GM10266 (cell line): ENCODE data around the gene PTPRT.

Source experiments
- DNase-seq: peaks from one replicate; pipeline ENCODE4 v3.0.0; 2012; ENCODE audit errors: extremely low spot score
- TF ChIP-seq, protein P1 (sequence below): IDR thresholded peaks from 2 replicates; pipeline ENCODE4 v1.5.1; 2012; ENCODE audit warnings: mild to moderate bottlenecking, low read depth; ENCODE audit not compliant: control insufficient read depth, insufficient read depth; ENCODE audit errors: missing control alignments

The PTPRT gene

DNA sequence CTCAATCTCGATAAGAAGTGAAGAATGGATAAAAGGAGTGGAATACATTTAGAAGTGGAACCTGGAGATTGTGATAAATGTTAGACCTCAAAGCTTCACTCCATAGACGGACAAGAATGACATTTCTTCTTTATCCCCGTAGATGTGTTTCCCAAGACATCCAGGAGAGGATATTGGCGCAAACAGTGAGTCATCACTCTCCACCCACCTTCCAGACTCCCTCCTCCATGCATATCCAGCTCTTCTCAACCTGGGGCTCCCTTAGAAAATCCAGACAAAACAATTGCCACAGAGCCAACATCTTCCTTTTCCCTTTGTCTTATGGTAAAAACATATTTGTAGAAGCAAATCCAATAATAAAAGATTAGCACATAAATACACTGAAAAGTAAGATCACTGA, 586.1 kb downstream of the PTPRT start:
- no peak for DNase-seq
- TF ChIP-seq, protein P1, sequence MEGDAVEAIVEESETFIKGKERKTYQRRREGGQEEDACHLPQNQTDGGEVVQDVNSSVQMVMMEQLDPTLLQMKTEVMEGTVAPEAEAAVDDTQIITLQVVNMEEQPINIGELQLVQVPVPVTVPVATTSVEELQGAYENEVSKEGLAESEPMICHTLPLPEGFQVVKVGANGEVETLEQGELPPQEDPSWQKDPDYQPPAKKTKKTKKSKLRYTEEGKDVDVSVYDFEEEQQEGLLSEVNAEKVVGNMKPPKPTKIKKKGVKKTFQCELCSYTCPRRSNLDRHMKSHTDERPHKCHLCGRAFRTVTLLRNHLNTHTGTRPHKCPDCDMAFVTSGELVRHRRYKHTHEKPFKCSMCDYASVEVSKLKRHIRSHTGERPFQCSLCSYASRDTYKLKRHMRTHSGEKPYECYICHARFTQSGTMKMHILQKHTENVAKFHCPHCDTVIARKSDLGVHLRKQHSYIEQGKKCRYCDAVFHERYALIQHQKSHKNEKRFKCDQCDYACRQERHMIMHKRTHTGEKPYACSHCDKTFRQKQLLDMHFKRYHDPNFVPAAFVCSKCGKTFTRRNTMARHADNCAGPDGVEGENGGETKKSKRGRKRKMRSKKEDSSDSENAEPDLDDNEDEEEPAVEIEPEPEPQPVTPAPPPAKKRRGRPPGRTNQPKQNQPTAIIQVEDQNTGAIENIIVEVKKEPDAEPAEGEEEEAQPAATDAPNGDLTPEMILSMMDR: no peak

DNA sequence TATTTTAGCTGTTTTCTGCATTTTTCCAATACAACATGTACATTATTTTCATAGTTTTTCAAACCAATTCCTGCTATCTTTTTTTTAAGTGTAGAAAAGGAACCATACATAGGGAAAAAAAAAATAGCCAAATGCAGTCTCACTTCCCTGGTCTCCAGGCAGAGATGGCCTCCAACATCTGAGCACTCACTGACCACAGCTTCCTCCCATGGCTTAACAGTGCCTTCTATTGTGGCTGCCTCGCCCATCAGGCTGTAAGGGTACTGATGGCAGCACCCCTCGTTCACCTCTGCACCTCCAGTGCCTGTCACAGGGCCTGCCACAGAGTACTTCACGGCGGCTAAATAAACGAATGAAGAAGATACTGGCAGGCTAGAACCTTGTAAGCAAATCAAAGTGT, 591.1 kb downstream of the PTPRT start:
- TF ChIP-seq, protein P1: no peak
- no peak for DNase-seq

DNA sequence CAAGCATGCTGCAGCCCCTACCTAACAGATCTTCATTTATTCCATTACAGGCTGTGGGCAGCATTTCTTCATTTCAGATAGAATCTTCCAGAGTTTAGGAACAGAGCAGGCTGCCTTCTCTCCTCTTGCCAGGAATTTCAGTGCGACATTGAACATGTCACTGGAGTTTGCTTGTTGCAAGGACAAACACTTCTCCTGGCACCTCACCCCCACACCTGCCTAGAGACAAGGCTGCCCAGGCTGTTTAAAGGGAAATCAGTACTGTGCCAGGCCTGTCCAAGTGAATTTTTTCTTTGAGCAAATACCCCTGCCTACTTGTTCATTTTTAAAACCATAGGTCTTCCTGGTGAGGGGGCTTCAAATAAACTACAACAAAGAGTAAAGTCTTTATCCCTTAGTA, 594.1 kb downstream of the PTPRT start:
- DNase-seq: no peak
- TF ChIP-seq, protein P1: no peak

DNA sequence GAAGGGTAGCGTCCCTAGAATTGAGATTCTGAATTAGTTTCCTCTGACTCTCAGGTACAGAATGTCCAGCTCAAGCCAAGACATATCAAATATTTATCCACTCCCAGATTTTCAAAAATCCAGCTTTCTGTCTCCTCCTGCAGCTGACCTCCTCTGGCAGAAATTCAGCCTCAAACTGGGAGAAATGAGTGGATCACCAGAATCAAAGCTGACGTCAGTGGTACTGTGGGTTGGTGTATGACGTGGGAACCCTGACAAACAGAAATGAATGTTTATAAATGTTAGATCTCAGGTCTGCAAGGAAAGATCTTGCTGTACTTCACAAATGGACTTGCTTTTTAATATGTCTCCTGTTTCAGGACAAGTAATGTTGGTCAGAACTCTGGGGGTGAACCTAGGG, 595.0 kb downstream of the PTPRT start:
- TF ChIP-seq, protein P1: no peak
- no peak for DNase-seq

DNA sequence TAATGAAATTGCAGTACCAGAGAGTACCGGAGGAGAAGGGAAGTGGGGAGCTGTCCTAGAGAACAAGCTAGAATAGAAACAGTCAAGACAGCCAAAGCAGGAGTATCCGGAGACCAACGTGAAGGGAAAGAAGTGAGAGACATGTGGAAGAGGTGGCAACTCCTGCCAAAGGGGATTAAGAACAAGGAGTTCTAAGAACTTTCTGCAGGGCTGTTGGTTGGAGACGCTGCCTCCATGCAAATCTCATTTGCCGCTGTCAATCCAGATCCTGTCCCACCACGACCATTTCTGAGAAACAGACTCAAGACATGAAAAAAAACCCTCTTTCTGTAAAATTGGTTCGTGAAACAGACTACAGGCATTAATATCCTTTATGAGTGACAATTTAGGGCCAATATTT, 595.7 kb downstream of the PTPRT start:
- no peak for DNase-seq
- TF ChIP-seq, protein P1: no peak

DNA sequence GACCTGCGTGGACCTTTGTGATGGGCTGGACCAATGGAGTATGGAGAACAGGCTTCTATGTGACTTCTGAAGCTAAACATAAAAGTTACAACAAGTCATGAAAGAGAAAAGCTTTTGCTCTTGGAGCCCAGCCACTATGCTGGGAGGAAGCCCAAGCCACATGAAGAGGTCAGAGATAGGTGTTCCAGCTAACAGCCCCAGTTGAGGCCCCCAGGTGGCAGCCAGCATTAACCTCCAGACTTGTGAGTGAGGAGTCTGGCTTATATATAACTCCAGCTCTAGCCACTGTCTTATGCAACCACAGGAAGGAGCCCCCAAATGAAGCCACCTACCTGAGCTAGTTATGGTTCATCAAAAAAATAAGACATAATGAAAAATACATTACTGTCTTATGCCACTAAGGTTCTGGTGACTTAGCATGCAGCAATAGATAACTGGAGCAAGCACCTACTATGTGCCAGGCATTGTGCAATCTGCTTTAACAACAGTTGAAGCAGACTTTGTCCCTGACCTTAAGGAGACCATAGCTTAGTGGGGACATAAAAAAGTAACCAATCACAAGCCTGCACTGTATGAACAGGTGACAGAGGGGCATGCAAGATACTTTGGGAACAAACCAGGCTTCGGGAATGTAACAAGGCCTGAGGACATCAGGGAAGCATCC, 599.6 kb downstream of the PTPRT start:
- TF ChIP-seq, protein P1: no peak
- DNase-seq: no peak

DNA sequence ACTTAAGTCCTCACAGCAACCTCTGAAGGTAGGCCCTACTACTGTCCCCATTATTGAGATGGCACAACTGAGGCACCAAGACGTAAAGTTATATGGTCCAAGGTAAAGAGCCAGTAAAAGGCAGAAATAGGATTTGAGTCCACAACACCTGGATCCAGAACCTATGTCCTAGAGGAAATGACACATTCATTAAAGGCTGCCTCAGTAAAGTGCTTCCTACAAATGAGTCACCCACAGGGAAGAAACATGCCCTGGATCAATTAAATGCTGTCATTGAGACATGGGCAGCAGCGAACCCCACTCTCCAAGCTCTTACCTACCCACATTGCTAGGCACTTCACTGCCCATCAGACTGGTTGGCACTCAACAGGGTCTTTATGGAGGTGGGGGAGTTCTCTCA, 600.9 kb downstream of the PTPRT start:
- no peak for DNase-seq
- TF ChIP-seq, protein P1: no peak
